Measurements from ENCODE around the gene GATD1.

The GATD1 gene

GRCh38 chr11:823441-824291, 46.4 kb upstream of the GATD1 start:
- Histone ChIP-seq H3K9me3 (ENCODE audit: control extremely low read depth in 1 of 5, control insufficient read depth in 4 of 5, insufficient read depth in 2 of 5, low read depth in 1 of 5, low read length in 4 of 5) (no peaks in the 10 kb centered on the region), H3K27me3 (replicated peaks in 2 of 5; ENCODE audit: control insufficient read depth in 4 of 5, insufficient read depth in 5 of 5, low read length in 4 of 5) (peaks cover 0 to 17% (median 10%) of the 10 kb centered on the region in 5 experiments), H3K36me3 (ENCODE audit: control insufficient read depth in 4 of 4, insufficient read depth in 4 of 4, low read length in 3 of 4) (peaks cover 0 to 32% (median 16%) of the 10 kb centered on the region in 4 experiments), H3K4me3 (ENCODE audit: control insufficient read depth in 1 of 7, extremely low read depth in 1 of 7, insufficient read depth in 4 of 7, low read depth in 2 of 7, low read length in 6 of 7) (no peak overlapping the region), H3K27ac (ENCODE audit: insufficient read depth in 1 of 2, low read depth in 1 of 2, low read length in 2 of 2, poor library complexity in 1 of 2, severe bottlenecking in 2 of 2) (no peak overlapping the region), H3K4me1 (ENCODE audit: control extremely low read depth in 1 of 4, control insufficient read depth in 4 of 4, insufficient read depth in 4 of 4, low read length in 3 of 4) (peaks cover 0 to 64% (median 59%) of the 10 kb centered on the region in 4 experiments)
- DNase-seq = no peak
- POLR2A ChIA-PET = no interaction called here
- 96% methylated on average over 32 of the region's 53 CpGs for WGBS (ENCODE audit: insufficient coverage)
- CTCF ChIA-PET = interaction anchor here (1.0 to 3.4 kb wide), 5 partner anchors 7 to 20 kb away, joined by 3 to 14 read pairs (median 4); partner anchors contain the start of gene CD151

GRCh38 chr11:821512-822371, 44.5 kb upstream of the GATD1 start:
- Histone ChIP-seq H3K27me3 (replicated peaks in 2 of 5; ENCODE audit: control insufficient read depth in 4 of 5, insufficient read depth in 5 of 5, low read length in 4 of 5) (peaks cover 0 to 4% (median 2%) of the 10 kb centered on the region in 5 experiments), H3K4me3 (ENCODE audit: control insufficient read depth in 1 of 7, extremely low read depth in 1 of 7, insufficient read depth in 4 of 7, low read depth in 2 of 7, low read length in 6 of 7) (peak overlapping the region in 3 of 7 experiments; percentile 79 to 86 (median 82)), H3K4me1 (ENCODE audit: control extremely low read depth in 1 of 4, control insufficient read depth in 4 of 4, insufficient read depth in 4 of 4, low read length in 3 of 4) (peaks cover 0 to 48% (median 43%) of the 10 kb centered on the region in 4 experiments), H3K36me3 (ENCODE audit: control insufficient read depth in 4 of 4, insufficient read depth in 4 of 4, low read length in 3 of 4) (peaks cover 0 to 32% (median 16%) of the 10 kb centered on the region in 4 experiments), H3K9me3 (ENCODE audit: control extremely low read depth in 1 of 5, control insufficient read depth in 4 of 5, insufficient read depth in 2 of 5, low read depth in 1 of 5, low read length in 4 of 5) (no peaks in the 10 kb centered on the region), H3K27ac (ENCODE audit: insufficient read depth in 1 of 2, low read depth in 1 of 2, low read length in 2 of 2, poor library complexity in 1 of 2, severe bottlenecking in 2 of 2) (peak overlapping the region in 1 of 2 experiments; percentile 55)
- ChIA-PET CTCF (interaction anchor here (0.6 to 3.4 kb wide), 5 partner anchors 9 to 25 kb away, joined by 3 to 14 read pairs (median 3); partner anchors contain the start of gene RPLP2), POLR2A (interaction anchor here (0.6 to 1.7 kb wide), 3 partner anchors 9 to 21 kb away, joined by 3 to 4 read pairs (median 3); partner anchors contain the start of gene TSPAN4)
- DNase-seq = peak in 2 of 3 donors; percentile 64 to 71
- WGBS (ENCODE audit: insufficient coverage) = 55% methylated on average over 17 of the region's 22 CpGs

DNA sequence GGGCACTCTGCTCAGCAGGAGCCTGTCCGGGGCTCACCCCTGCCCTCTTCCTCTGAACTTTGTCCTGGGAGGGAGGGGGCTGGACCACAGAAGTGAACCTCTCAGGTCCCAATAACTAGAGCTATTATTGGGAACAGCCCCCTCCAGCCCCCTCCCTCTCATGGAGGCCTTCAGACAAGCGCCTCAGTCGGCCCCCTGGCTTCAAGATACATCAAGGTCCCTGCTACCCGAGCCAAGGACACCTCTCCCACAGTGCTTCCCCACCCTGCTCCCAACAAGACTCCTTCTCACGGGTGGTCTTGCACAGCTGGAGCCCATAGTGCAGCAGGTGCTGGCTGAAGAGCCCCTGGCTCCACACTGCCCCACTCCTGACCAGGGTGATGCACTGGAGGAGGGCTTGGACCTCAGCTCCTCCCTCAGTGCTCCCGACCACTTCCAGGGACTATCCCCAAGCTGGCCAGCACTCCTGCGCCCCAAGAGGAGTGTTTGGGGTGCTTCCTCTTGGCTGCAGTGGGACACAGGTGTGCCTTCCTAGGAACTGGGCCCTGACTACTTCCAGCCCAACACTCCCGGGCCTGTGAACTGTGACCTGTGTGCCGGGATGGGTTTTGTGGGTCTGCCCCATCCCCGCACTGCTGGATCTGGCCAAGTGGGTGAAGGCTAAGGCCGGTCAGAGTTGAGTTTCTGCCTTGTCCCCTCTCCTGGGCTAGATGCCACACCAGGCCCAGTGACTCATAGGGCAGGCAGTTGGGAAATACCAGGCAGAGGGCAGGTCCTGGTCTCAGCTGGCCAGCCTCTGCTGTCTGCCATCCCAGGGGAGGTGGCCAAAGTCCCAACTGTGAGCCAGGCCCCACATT, 43.6 kb upstream of the GATD1 start:
- WGBS (ENCODE audit: insufficient coverage) = 77% methylated on average over 10 of the region's 11 CpGs
- peaks cover 0 to 4% (median 0%) of the 10 kb centered on the region in 5 experiments for H3K27me3 ChIP-seq (replicated peaks in 2 of 5; ENCODE audit: control insufficient read depth in 4 of 5, insufficient read depth in 5 of 5, low read length in 4 of 5)
- ChIA-PET POLR2A (interaction anchor here (1.5 to 2.7 kb wide), 5 partner anchors 9 to 21 kb away, joined by 4 to 17 read pairs (median 10); partner anchors contain the start of genes CD151, POLR2L, RPLP2 and TSPAN4), CTCF (interaction anchor here (0.6 to 3.4 kb wide), 5 partner anchors 8 to 26 kb away, joined by 3 to 15 read pairs (median 4); partner anchors contain the start of gene RPLP2)
- H3K9me3 ChIP-seq (ENCODE audit: control extremely low read depth in 1 of 5, control insufficient read depth in 4 of 5, insufficient read depth in 2 of 5, low read depth in 1 of 5, low read length in 4 of 5) = no peaks in the 10 kb centered on the region
- peaks cover 0 to 41% (median 37%) of the 10 kb centered on the region in 4 experiments for H3K4me1 ChIP-seq (ENCODE audit: control extremely low read depth in 1 of 4, control insufficient read depth in 4 of 4, insufficient read depth in 4 of 4, low read length in 3 of 4)
- peak overlapping the region in 1 of 2 experiments; percentile 85 for H3K27ac ChIP-seq (ENCODE audit: insufficient read depth in 1 of 2, low read depth in 1 of 2, low read length in 2 of 2, poor library complexity in 1 of 2, severe bottlenecking in 2 of 2)
- H3K4me3 ChIP-seq (ENCODE audit: control insufficient read depth in 1 of 7, extremely low read depth in 1 of 7, insufficient read depth in 4 of 7, low read depth in 2 of 7, low read length in 6 of 7) = peak overlapping the region; percentile 63 to 86 (median 79)
- H3K36me3 ChIP-seq (ENCODE audit: control insufficient read depth in 4 of 4, insufficient read depth in 4 of 4, low read length in 3 of 4) = peaks cover 0 to 32% (median 19%) of the 10 kb centered on the region in 4 experiments
- DNase-seq = no peak

DNA sequence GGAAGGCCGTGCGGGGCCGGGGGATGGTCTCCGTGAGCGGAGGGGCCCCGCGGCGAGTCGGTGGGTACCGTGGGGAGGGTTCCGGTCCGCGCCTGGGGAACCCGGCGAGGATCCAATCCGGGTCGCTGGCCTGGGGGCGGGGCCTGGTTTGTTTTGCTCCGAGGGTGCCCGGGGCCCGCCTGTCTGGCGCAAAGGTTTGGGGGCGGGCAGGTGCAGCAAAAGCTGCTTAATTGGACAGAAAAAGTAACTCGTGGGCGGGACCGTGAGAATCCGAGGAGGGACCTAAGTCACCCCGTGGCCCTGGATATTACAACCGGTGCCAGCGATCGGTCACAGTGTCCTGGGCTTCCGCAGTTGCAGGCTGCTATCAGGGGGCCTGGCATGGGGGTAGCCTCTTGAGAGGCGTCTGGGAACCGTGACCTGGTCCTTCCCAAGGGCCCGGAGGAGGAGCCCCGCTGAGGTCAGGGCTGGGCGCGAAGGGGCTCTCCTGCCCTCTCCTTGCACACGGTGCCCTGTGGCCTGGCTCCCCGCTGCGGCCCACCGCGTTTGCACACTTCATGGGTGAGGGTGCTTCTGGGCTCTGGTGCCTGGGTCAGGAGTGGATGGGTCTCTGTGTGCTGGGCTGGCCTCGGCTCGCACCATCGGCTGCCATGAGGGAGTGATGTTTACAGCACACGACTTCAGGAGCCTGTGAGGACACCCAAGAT, 42.8 kb upstream of the GATD1 start:
- ChIA-PET CTCF (interaction anchor here (0.6 to 3.4 kb wide), 7 partner anchors 8 to 21 kb away, joined by 3 to 15 read pairs (median 5); partner anchors contain the start of gene RPLP2), POLR2A (interaction anchor here (0.6 to 2.7 kb wide), 9 partner anchors 8 to 93 kb away, joined by 3 to 17 read pairs (median 7); partner anchors contain the start of genes CD151, CRACR2B, POLR2L and RPLP2)
- WGBS (ENCODE audit: insufficient coverage) = 4% methylated on average over 46 of the region's 47 CpGs
- Histone ChIP-seq H3K9me3 (ENCODE audit: control extremely low read depth in 1 of 5, control insufficient read depth in 4 of 5, insufficient read depth in 2 of 5, low read depth in 1 of 5, low read length in 4 of 5) (no peaks in the 10 kb centered on the region), H3K27me3 (replicated peaks in 2 of 5; ENCODE audit: control insufficient read depth in 4 of 5, insufficient read depth in 5 of 5, low read length in 4 of 5) (no peaks in the 10 kb centered on the region), H3K4me1 (ENCODE audit: control extremely low read depth in 1 of 4, control insufficient read depth in 4 of 4, insufficient read depth in 4 of 4, low read length in 3 of 4) (peaks cover 0 to 34% (median 33%) of the 10 kb centered on the region in 4 experiments), H3K4me3 (ENCODE audit: control insufficient read depth in 1 of 7, extremely low read depth in 1 of 7, insufficient read depth in 4 of 7, low read depth in 2 of 7, low read length in 6 of 7) (peak overlapping the region; percentile 65 to 87 (median 81)), H3K27ac (ENCODE audit: insufficient read depth in 1 of 2, low read depth in 1 of 2, low read length in 2 of 2, poor library complexity in 1 of 2, severe bottlenecking in 2 of 2) (peak overlapping the region; percentile 70 to 85), H3K36me3 (ENCODE audit: control insufficient read depth in 4 of 4, insufficient read depth in 4 of 4, low read length in 3 of 4) (peaks cover 0 to 29% (median 15%) of the 10 kb centered on the region in 4 experiments)
- DNase-seq = peak; percentile 93 to 97 (median 97)

DNA sequence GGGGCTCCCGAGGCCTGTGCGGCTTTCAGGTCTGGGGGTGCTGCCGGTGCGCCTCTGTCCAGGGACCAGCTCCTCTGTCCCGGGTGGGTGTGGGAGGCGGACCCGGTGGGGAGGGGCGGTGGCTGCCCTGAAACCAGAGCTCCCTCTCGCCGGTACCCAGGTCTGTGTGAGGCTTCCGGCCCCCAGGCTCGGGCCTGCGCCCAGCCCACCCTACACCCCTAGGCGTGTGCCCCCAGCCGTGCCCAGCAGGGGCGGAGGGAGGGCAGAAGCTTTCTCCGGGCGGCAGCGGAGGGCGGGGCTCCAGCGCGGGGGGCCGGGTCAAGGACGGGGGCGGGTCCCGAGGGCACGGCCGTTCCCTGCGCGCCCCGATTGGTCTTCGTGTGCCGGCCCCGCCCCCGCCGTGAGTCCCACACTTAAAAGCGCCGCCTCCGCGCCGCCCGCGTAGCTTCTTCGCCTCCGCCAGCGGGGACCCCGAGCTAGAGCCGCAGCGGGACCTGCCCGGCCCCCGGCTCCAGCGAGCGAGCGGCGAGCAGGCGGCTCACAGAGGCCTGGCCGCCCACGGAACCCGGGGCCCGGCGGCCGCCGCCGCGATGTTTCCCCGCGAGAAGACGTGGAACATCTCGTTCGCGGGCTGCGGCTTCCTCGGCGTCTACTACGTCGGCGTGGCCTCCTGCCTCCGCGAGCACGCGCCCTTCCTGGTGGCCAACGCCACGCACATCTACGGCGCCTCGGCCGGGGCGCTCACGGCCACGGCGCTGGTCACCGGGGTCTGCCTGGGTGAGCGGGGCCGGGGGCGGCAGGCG, 42.0 kb upstream of the GATD1 start:
- H3K27ac ChIP-seq (ENCODE audit: insufficient read depth in 1 of 2, low read depth in 1 of 2, low read length in 2 of 2, poor library complexity in 1 of 2, severe bottlenecking in 2 of 2) = peak overlapping the region; percentile 70 to 85
- H3K27me3 ChIP-seq (replicated peaks in 2 of 5; ENCODE audit: control insufficient read depth in 4 of 5, insufficient read depth in 5 of 5, low read length in 4 of 5) = no peaks in the 10 kb centered on the region
- 0% methylated on average over 80 of the region's 96 CpGs for WGBS (ENCODE audit: insufficient coverage)
- H3K9me3 ChIP-seq (ENCODE audit: control extremely low read depth in 1 of 5, control insufficient read depth in 4 of 5, insufficient read depth in 2 of 5, low read depth in 1 of 5, low read length in 4 of 5) = no peaks in the 10 kb centered on the region
- ChIA-PET POLR2A (interaction anchor here (0.6 to 2.7 kb wide), 9 partner anchors 9 to 93 kb away, joined by 3 to 17 read pairs (median 7); partner anchors contain the start of genes CD151, CRACR2B, POLR2L and RPLP2), CTCF (interaction anchor here (0.6 to 3.3 kb wide), 10 partner anchors 8 to 254 kb away, joined by 3 to 15 read pairs (median 4); partner anchors contain the start of genes PIDD1, RPLP2 and TSPAN4)
- H3K36me3 ChIP-seq (ENCODE audit: control insufficient read depth in 4 of 4, insufficient read depth in 4 of 4, low read length in 3 of 4) = peaks cover 0 to 22% (median 12%) of the 10 kb centered on the region in 4 experiments
- H3K4me1 ChIP-seq (ENCODE audit: control extremely low read depth in 1 of 4, control insufficient read depth in 4 of 4, insufficient read depth in 4 of 4, low read length in 3 of 4) = peaks cover 0 to 34% (median 33%) of the 10 kb centered on the region in 4 experiments
- DNase-seq = peak; percentile 86 to 94 (median 92)
- peak overlapping the region; percentile 65 to 87 (median 81) for H3K4me3 ChIP-seq (ENCODE audit: control insufficient read depth in 1 of 7, extremely low read depth in 1 of 7, insufficient read depth in 4 of 7, low read depth in 2 of 7, low read length in 6 of 7)

All from common myeloid progenitor, CD34-positive (primary cell).